Measurements from ENCODE around the gene INTS6L. TPM values are rescaled to one million over a fixed set of nuclear protein-coding genes. Genes with fewer than 3 reads are reported as not detected.
A peak's percentile ranks its signal among the peaks of the same experiment; 100 is the strongest.

Gene INTS6L
- total and polyA plus RNA-seq, 4 donors = 1.4 to 15.6 (median 12.7) TPM

DNA sequence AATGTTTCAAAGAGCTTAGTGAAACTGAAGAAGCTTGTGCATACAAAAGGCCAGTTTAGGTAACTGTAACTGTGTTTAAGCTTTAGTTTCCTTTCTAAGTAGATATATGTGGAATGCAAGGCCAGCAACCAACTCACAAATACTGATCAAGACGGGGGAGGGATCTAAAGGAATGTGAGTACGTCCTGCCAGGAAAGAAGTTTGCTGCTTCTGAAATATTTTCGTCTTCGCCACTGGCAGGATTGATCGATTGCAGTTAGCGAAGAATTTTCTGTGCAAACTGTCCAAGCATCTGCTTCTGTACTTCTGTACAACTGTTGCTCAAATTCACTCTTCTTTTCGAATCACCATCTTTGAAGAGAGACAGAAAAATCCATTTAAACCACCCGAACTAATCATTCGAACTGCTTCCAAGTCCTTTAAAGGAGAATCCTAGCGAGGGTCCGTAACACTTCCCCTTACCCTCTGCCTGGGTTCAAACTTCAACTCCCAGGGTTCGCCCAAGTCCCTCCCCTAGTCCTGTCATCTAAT lies 373 bp upstream of the INTS6L start:
- 0 to 35% methylated on average over 12 of the region's 12 CpGs for WGBS, 2 donors
- Histone ChIP-seq H3K27me3 (ENCODE audit: control insufficient read depth in 1 of 2, insufficient read depth in 2 of 2, low read length in 1 of 2) (no peaks in the 10 kb centered on the region), H3K4me3 (ENCODE audit: low read length in 2 of 2) (peak overlapping the region in 1 of 2 donors; percentile 19), H3K36me3 (ENCODE audit: control insufficient read depth in 1 of 2, insufficient read depth in 2 of 2, low read length in 1 of 2) (no peaks in the 10 kb centered on the region), H3K27ac (ENCODE audit: low read depth in 1 of 2, low read length in 2 of 2) (peak overlapping the region in 1 of 2 donors; percentile 91), H3K9me3 (ENCODE audit: control insufficient read depth, low read length) (no peaks in the 10 kb centered on the region), H3K4me1 (ENCODE audit: control insufficient read depth in 1 of 2, insufficient read depth in 2 of 2, low read length in 2 of 2) (peaks cover 0 to 2% of the 10 kb centered on the region in 2 donors)
- ATAC-seq (ENCODE audit: low FRiP score) (no peak), DNase-seq (no peak)
- intact Hi-C loops (cut with DNase I) = loop anchor here in 1 of 2 donors (2.0 kb wide), 1 partner anchor 453 kb away; the partner anchor contains the start of gene MMGT1

- H3K4me1 ChIP-seq (ENCODE audit: control insufficient read depth in 1 of 2, insufficient read depth in 2 of 2, low read length in 2 of 2) = peaks cover 0 to 2% of the 10 kb centered on the region in 2 donors
- no peaks in the 10 kb centered on the region for H3K9me3 ChIP-seq (ENCODE audit: control insufficient read depth, low read length)
- H3K36me3 ChIP-seq (ENCODE audit: control insufficient read depth in 1 of 2, insufficient read depth in 2 of 2, low read length in 1 of 2) = no peaks in the 10 kb centered on the region
- 1 to 26% methylated on average over 41 to 73 of the region's 73 CpGs for WGBS, 2 donors
- H3K4me3 ChIP-seq (ENCODE audit: low read length in 2 of 2) = peak overlapping the region; percentile 44 to 69
- H3K27ac ChIP-seq (ENCODE audit: low read depth in 1 of 2, low read length in 2 of 2) = peak overlapping the region; percentile 31 to 91
- ATAC-seq (ENCODE audit: low FRiP score) (peak; percentile 93), DNase-seq (peak; percentile 90 to 91)
- H3K27me3 ChIP-seq (ENCODE audit: control insufficient read depth in 1 of 2, insufficient read depth in 2 of 2, low read length in 1 of 2) = no peaks in the 10 kb centered on the region
- intact Hi-C loops (cut with DNase I) = loop anchor here in 1 of 2 donors (2.0 kb wide), 1 partner anchor 451 kb away; the partner anchor contains the start of gene MMGT1
Observed at GRCh38 chrX:135521405-135522131, 1.1 kb downstream of the INTS6L start.

DNA sequence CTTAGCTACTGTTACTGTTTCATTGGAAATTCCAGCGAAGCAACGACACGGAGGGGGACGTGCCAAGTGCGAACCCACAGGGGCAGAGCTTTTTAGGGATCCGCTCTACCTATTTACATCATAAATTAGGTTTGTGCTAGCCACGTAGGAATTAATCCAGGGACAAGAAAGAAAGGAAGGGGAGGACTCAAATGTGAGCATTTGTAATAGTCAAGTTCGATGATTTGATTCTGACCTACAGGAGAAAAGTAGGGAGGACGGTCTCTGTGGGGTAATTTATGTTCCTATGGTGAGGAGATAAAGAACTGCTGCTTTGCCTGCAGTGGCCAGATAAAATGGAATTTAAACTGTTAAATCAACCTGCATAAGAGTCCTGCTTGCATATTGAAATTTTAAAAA lies 1.7 kb downstream of the INTS6L start:
- no peaks in the 10 kb centered on the region for H3K9me3 ChIP-seq (ENCODE audit: control insufficient read depth, low read length)
- no peaks in the 10 kb centered on the region for H3K27me3 ChIP-seq (ENCODE audit: control insufficient read depth in 1 of 2, insufficient read depth in 2 of 2, low read length in 1 of 2)
- H3K4me1 ChIP-seq (ENCODE audit: control insufficient read depth in 1 of 2, insufficient read depth in 2 of 2, low read length in 2 of 2) = peaks cover 0 to 2% of the 10 kb centered on the region in 2 donors
- no peaks in the 10 kb centered on the region for H3K36me3 ChIP-seq (ENCODE audit: control insufficient read depth in 1 of 2, insufficient read depth in 2 of 2, low read length in 1 of 2)
- WGBS, 2 donors = 0 to 26% methylated on average over 9 of the region's 9 CpGs
- peak overlapping the region; percentile 4 to 69 for H3K4me3 ChIP-seq (ENCODE audit: low read length in 2 of 2)
- DNase-seq (no peak), ATAC-seq (ENCODE audit: low FRiP score) (peak; percentile 12)
- intact Hi-C loops (cut with DNase I) = no loop called here
- peak overlapping the region in 1 of 2 donors; percentile 78 for H3K27ac ChIP-seq (ENCODE audit: low read depth in 1 of 2, low read length in 2 of 2)

DNA sequence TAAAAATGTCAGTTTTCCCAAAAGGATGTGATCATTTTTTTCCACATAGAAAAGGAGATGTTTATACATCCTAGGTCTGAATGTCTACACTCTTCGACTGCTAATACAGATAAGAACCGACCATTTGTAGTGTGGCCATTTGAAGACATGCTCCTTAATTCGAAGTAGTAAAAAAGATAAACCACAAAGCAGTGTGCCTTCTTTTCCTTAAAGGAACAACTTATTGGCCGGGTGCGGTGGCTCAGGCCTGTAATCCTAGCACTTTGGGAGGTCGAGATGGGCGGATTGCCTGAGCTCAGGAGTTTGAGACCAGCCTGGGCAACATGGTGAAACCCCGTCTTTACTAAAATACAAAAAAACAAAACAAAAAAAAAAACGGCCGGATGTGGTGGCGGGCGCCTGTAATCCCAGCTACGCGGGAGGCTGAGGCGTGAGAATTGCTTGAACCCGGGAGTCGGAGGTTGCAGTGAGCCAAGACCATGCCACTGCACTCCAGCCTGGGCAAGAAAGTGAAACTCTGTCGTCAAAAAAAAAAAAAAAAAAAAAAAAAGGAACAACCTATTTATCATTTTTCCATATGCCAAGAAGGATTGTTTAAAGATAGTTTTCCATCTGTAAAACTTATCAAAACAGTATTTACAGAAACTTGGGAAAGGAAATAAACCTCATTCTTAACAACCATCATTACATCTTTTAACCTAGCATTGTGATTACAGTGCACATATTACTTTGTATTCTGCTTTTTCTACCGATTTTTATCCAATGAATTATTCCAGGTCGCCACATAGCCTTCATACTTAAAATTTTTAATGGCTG lies 2.6 kb downstream of the INTS6L start:
- Histone ChIP-seq H3K36me3 (ENCODE audit: control insufficient read depth in 1 of 2, insufficient read depth in 2 of 2, low read length in 1 of 2) (no peaks in the 10 kb centered on the region), H3K27me3 (ENCODE audit: control insufficient read depth in 1 of 2, insufficient read depth in 2 of 2, low read length in 1 of 2) (no peaks in the 10 kb centered on the region), H3K27ac (ENCODE audit: low read depth in 1 of 2, low read length in 2 of 2) (no peak overlapping the region), H3K4me1 (ENCODE audit: control insufficient read depth in 1 of 2, insufficient read depth in 2 of 2, low read length in 2 of 2) (peaks cover 0 to 2% of the 10 kb centered on the region in 2 donors), H3K4me3 (ENCODE audit: low read length in 2 of 2) (peak overlapping the region in 1 of 2 donors; percentile 4), H3K9me3 (ENCODE audit: control insufficient read depth, low read length) (no peaks in the 10 kb centered on the region)
- DNase-seq = no peak
- 70 to 72% methylated on average over 20 of the region's 20 CpGs for WGBS, 2 donors
- intact Hi-C loops (cut with DNase I) = no loop called here
- ATAC-seq (ENCODE audit: low FRiP score) = no peak

- DNase-seq (no peak), ATAC-seq (ENCODE audit: low FRiP score) (no peak)
- Histone ChIP-seq H3K27ac (ENCODE audit: low read depth in 1 of 2, low read length in 2 of 2) (no peak overlapping the region), H3K36me3 (ENCODE audit: control insufficient read depth in 1 of 2, insufficient read depth in 2 of 2, low read length in 1 of 2) (no peaks in the 10 kb centered on the region), H3K4me1 (ENCODE audit: control insufficient read depth in 1 of 2, insufficient read depth in 2 of 2, low read length in 2 of 2) (peaks cover 0 to 2% of the 10 kb centered on the region in 2 donors), H3K9me3 (ENCODE audit: control insufficient read depth, low read length) (no peaks in the 10 kb centered on the region), H3K4me3 (ENCODE audit: low read length in 2 of 2) (no peak overlapping the region), H3K27me3 (ENCODE audit: control insufficient read depth in 1 of 2, insufficient read depth in 2 of 2, low read length in 1 of 2) (no peaks in the 10 kb centered on the region)
- 63 to 92% methylated on average over 5 of the region's 5 CpGs for WGBS, 2 donors
- intact Hi-C loops (cut with DNase I) = no loop called here
Observed at GRCh38 chrX:135528254-135528653, 7.8 kb downstream of the INTS6L start.

GRCh38 chrX:135528756-135529155 lies 8.3 kb downstream of the INTS6L start:
- Histone ChIP-seq H3K27ac (ENCODE audit: low read depth in 1 of 2, low read length in 2 of 2) (no peak overlapping the region), H3K36me3 (ENCODE audit: control insufficient read depth in 1 of 2, insufficient read depth in 2 of 2, low read length in 1 of 2) (no peaks in the 10 kb centered on the region), H3K4me1 (ENCODE audit: control insufficient read depth in 1 of 2, insufficient read depth in 2 of 2, low read length in 2 of 2) (peaks cover 0 to 2% of the 10 kb centered on the region in 2 donors), H3K9me3 (ENCODE audit: control insufficient read depth, low read length) (no peaks in the 10 kb centered on the region), H3K4me3 (ENCODE audit: low read length in 2 of 2) (no peak overlapping the region), H3K27me3 (ENCODE audit: control insufficient read depth in 1 of 2, insufficient read depth in 2 of 2, low read length in 1 of 2) (no peaks in the 10 kb centered on the region)
- DNase-seq (no peak), ATAC-seq (ENCODE audit: low FRiP score) (no peak)
- 67 to 89% methylated on average over 3 of the region's 3 CpGs for WGBS, 2 donors
- intact Hi-C loops (cut with DNase I) = no loop called here

GRCh38 chrX:135530097-135530496 lies 9.6 kb downstream of the INTS6L start:
- Histone ChIP-seq H3K36me3 (ENCODE audit: control insufficient read depth in 1 of 2, insufficient read depth in 2 of 2, low read length in 1 of 2) (no peaks in the 10 kb centered on the region), H3K9me3 (ENCODE audit: control insufficient read depth, low read length) (no peaks in the 10 kb centered on the region), H3K4me1 (ENCODE audit: control insufficient read depth in 1 of 2, insufficient read depth in 2 of 2, low read length in 2 of 2) (peaks cover 0 to 2% of the 10 kb centered on the region in 2 donors), H3K27ac (ENCODE audit: low read depth in 1 of 2, low read length in 2 of 2) (no peak overlapping the region), H3K4me3 (ENCODE audit: low read length in 2 of 2) (no peak overlapping the region), H3K27me3 (ENCODE audit: control insufficient read depth in 1 of 2, insufficient read depth in 2 of 2, low read length in 1 of 2) (no peaks in the 10 kb centered on the region)
- DNase-seq = no peak
- intact Hi-C loops (cut with DNase I) = no loop called here
- ATAC-seq (ENCODE audit: low FRiP score) = no peak
- 90 to 98% methylated on average over 1 of the region's 1 CpG for WGBS, 2 donors

- Histone ChIP-seq H3K27ac (ENCODE audit: low read depth in 1 of 2, low read length in 2 of 2) (no peak overlapping the region), H3K4me3 (ENCODE audit: low read length in 2 of 2) (no peak overlapping the region), H3K4me1 (ENCODE audit: control insufficient read depth in 1 of 2, insufficient read depth in 2 of 2, low read length in 2 of 2) (peaks cover 0 to 2% of the 10 kb centered on the region in 2 donors), H3K9me3 (ENCODE audit: control insufficient read depth, low read length) (no peaks in the 10 kb centered on the region), H3K36me3 (ENCODE audit: control insufficient read depth in 1 of 2, insufficient read depth in 2 of 2, low read length in 1 of 2) (no peaks in the 10 kb centered on the region), H3K27me3 (ENCODE audit: control insufficient read depth in 1 of 2, insufficient read depth in 2 of 2, low read length in 1 of 2) (no peaks in the 10 kb centered on the region)
- DNase-seq (no peak), ATAC-seq (ENCODE audit: low FRiP score) (no peak)
- intact Hi-C loops (cut with DNase I) = no loop called here
- WGBS, 2 donors = 63 to 91% methylated on average over 1 of the region's 1 CpG
Observed at GRCh38 chrX:135531813-135532212, 11.4 kb downstream of the INTS6L start.
